HG03095 (cell line): ENCODE measurements around the gene CCL23.

Source experiments
- ATAC-seq: cut with Tn5 transposase; IDR thresholded peaks from one replicate; pipeline ENCODE4 v1.9.1; 2021; ENCODE audit warnings: moderate library complexity; ENCODE audit not compliant: unreplicated experiment

Gene CCL23

DNA sequence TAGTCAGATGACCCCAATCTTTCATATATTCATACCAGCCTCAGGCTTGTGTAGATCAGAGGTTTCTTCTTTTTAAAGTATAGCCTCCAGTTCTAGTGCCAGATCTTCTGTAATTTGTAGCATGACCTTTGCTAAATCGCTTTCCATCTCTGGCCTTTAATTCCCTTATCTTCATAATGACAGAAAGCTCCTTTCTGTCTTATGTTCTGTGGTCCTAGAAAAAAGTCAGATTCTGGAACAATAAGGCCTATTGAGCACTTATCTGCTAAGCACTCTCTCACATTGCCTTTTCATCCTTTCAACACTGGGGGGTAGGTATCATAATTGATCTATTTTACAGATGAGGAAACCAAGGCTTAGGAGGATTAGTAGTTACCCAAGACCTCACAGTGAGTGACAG lies 45.7 kb downstream of the CCL23 start:
- no peak for ATAC-seq

DNA sequence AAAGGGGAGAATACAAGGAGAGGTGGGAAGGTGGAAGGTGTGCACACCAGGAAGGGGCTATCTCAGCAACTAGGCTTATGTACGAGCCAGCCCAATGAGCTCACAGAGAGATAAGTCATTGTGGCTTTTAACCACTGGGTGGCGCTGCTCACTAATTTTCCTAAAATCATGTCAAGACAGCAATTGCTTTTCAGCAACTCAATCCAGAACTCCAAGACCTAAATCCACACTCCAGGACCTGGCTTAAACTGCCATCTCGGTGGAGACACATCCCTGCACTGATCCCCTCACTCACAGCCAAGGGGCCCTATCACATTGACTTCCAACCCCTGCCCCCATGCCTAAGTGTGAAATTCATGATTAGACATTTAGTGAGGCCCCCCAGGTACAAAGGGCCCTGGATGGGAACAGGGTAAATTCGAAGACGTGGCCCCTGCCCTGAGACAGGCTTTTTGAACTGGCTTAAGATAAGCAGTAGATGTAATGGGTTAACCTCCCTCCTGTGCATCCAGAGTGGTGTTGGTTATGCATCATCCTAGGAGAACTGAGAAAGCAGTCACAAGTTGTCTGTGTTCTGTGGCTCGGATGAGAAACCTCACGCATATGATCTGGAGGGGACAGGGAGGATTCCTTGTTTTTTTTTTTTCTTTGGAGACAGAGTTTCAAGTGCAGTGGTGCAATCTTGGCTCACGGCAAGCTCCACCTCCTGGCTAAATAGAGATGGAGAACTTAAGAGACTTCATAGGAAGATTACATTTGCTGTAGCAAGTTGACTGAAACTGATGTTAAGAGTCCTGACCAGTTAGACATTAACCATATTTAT lies 48.0 kb downstream of the CCL23 start:
- no peak for ATAC-seq

DNA sequence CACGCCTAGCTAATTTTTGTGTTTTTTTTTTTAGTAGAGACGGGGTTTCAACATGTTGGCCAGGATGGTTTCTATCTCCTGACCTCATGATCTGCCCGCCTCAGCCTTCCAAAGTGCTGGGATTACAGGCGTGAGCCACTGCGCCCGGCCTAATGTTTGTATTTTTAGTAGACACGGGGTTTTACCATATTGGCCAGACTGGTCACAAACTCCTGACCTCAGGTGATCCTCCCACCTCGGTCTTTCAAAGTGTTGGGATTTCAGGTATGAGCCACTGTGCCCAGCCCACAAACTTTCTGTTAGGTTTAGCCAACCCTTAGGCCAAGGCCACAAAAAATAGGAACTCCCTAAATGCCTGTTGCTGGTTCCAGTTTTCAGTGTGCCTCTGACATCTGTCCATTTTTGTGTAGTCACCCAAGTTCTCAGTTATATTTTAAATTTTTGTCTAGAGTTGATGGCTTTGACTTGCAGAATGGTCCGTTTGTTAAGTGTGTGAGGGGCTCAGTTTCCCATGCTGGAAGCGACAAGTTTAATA lies 49.2 kb downstream of the CCL23 start:
- no peak for ATAC-seq

DNA sequence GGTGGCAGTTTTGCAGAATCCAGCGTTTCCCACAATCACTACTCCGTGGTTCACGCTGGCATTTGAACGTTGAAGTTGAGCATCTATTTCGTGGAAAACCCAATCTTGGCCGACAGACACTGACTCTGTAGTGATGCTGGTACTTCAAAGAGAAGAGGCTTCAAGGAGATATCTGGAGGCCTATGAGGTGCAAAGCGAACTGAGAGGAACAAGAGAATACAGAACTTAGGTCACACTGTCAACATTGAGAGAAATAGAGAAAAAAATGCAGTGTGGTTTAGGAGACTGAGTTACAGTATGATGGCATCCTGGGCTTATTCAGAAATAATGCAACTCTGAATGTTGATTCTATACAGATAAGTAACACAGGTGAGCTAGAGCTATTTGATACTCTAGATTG lies 52.5 kb downstream of the CCL23 start:
- no peak for ATAC-seq

DNA sequence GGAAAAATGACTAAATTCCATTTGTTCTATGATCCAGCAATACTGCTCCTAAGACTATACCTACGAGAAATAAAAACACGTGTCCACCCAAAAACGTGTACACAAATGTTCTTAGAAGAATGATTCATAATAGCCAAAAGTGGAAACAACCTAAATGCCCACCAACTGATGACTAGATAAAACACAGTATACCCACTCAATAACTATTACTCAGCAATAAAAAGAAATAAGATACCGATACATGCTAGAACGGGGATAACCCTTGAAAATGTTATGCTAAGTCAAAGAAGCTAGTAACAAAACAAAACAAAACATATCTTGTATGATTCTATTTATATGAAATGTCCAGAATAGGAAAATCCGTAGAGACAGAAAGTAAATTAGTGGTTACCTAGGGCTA lies 54.1 kb downstream of the CCL23 start:
- ATAC-seq = no peak
